GM21619 (cell line): ENCODE measurements around the gene ZNF20.
A peak's percentile ranks its signal among the peaks of the same experiment; 100 is the strongest.

Source experiments
- ATAC-seq: cut with Tn5 transposase; IDR thresholded peaks from one replicate; pipeline ENCODE4 v1.9.1; 2021; ENCODE audit not compliant: unreplicated experiment

ZNF20 gene

DNA sequence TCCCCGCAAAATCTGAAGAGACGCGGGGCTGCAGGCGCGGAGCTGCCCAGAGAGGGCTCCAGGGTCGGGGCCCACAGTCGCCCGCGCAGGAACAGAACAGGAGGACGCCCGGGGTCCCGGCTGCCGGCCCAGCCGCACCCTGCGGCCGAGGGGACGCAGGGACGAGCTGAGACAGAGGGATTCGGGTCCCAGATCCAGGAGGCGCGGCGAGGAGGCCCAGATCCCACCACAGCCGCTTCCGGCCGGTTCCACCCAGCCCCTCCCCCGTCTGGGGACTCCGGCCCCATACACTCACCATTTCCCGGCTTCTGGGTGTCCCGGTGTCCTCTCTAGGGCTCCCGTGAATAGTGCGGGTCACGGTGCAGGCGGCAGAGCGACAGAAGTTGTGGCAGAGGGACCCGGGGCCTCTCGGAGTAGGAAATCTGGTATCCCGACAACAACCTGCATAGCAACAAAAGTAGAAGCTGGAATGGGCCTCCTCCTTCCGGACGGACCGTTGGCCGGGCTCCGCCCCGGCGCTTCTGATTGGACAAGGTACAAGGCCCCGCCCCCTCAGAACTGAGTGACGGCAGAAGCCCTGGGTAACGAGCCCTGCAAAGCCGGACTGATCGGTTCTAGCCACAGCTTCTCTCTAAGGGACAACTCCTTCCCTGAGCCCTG lies at the start of gene ZNF20:
Gene ZNF20, minus strand, starts transcription at position 466 of the 660 bp plus-strand sequence. Its CDS starts 168 bp downstream, at position 298.
- peak; percentile 82 for ATAC-seq

DNA sequence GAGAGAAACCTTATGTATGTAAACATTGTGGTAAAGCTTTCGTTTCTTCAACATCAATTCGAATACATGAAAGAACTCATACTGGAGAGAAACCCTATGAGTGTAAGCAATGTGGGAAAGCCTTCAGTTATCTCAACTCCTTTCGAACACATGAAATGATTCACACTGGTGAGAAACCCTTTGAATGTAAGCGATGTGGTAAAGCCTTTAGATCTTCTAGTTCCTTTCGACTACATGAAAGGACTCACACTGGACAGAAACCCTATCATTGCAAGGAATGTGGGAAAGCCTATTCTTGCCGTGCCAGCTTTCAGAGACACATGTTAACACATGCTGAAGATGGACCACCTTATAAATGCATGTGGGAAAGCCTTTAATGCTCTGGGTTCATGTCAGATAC lies 47.5 kb upstream of the ZNF20 start:
- ATAC-seq = no peak

DNA sequence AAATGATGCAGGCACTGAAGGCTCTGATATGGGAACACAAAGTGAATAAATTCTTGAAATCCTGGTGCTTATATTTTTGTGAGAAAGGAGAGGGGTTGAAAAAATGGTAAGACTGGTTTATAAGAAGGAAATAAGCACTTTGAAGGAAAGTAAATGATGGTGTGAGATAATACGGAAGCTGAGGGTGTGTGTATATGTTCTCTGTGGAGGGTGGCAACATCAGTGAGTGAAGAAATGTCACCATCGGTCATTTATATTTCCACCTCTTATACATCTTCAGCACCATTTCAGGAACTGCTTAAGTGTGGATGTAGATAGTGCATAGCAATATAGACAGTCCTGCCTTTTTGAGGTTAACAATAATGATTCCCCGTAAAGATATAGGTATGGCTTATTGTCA lies 40.2 kb upstream of the ZNF20 start:
- ATAC-seq = no peak

DNA sequence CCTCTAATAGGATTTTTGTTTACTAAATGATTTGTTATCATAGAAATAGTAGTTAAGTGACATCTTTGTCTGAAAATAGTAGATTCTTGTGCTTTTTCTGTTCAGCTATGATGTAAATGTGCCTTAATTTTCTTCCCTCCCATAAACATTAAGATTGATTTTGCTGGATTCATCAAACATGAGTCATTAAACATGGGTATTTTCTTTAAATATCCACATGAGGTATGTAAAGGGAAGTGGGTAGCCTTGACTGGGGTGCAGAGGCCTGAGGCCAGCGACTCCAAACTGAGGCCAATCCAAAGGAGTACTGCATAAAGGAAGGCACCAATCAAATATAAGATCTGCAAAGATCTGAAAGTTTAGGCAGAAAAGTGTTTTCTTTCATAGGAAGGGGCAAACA lies 26.5 kb upstream of the ZNF20 start:
- no peak for ATAC-seq

DNA sequence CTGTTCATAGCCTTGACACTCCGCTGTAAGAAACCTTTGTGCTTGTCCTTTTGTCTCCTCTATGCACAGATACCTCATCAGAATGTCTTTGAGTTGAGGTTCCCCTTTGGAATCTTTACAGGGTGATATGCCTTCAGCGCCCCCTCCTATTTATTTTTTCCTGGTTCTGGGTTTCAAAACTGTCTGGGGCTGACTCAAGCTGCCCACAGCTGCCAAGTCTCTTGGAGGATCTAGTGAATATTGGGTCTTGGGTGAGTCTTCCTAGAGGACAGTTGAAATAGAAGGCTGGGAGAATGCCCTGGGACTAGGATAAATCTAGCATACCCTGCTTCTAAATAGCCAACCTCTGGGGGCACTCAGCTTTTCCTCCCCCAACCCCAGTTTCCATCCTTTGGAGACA lies 23.7 kb upstream of the ZNF20 start:
- ATAC-seq = no peak

DNA sequence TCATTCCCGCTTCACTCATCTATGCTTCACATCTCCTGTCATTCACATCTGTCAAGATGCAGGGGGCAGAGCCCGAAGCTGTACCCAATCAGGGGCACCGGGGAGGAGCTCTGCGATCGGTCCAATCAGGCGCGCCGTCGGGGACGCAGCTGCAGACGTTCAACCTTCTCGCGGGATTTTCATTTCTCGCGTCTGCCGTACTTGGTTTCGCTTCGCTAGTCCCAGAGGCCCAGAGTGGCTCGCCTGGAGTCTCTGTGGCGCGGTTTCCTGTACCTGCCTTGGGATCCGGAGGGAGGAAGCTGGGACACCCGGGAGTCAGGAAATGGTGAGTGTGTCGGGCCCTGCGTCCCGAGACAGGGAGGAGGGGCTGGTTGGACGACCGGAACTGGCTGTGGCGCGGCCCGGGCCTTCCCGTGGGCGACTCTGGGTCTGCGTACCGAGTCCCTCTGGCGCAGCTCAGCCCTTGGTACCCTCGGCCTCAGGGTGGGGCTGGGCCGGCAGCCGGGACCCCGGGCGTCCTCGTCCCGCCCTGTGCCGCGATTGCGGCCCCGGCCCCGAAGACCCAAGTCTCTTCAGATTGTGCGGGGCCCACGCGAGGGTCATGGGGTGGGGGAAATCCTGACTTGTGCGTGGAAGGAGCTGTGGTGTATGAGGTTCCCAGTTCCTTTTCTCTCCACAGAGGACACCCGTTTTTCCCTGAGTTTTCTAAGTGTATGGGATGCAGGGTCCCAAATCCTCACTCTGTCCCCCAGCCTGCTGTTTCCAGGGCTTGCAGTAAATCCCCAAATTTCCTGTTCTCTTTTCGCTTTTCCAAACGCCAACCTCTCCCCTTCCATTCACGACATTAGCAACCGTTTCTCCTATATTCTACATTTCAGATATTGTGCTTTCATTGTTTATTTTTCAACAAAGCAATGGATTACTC lies 23.0 kb upstream of the ZNF20 start, which contains the start of gene ZNF136:
Gene ZNF136, plus strand, starts transcription at position 215 of the 925 bp plus-strand sequence. Its CDS starts 108 bp downstream, at position 323.
- peak; percentile 94 for ATAC-seq

DNA sequence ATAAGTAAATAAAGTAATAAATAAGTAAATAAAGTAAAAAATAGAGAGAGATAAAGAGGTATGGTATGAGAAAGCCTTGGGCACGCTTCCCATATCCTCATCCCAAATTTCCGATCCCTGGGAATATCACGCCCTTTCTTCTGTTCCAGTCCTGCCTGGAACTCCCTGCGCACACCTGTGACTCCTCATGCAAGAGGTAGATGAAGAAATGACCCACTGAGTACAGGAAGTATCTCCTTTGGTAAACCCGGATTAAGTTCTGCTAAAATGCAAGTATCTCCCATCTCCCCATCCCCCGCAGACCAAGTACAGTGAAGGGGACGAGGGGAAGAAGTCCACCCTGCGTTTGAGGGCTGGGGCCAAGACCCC lies 22.3 kb upstream of the ZNF20 start:
- ATAC-seq = no peak

DNA sequence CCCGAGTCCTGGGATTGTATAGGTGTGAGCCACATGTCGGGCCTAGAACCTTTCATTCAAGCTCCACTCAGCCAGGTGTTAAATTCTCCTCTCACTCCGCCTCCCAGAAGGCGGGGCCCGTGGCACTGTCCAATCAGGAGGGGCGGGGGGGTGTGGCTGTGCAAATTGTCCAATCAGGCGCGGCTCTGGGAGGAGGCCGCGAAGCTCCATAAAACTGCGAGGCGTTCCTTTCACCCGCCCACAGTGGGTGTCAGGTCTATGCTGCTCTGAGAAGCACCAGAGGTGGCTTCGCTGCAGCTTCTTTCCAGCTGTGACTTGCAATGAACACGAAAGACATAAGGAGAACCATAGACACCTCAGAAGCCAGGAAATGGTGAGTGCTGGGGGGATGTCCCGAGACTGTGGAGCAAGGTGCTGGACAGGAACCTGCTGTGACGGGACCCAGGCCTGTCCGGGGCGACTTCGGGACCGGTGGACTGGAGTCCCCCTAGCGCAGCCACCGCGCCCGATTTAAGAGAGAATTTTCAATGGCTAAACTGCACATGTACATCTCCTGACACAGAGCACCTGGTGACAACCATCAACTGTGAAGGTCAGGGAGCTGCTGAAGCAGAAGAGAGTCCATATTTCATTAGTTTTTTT lies 19.7 kb upstream of the ZNF20 start:
- ATAC-seq = no peak

DNA sequence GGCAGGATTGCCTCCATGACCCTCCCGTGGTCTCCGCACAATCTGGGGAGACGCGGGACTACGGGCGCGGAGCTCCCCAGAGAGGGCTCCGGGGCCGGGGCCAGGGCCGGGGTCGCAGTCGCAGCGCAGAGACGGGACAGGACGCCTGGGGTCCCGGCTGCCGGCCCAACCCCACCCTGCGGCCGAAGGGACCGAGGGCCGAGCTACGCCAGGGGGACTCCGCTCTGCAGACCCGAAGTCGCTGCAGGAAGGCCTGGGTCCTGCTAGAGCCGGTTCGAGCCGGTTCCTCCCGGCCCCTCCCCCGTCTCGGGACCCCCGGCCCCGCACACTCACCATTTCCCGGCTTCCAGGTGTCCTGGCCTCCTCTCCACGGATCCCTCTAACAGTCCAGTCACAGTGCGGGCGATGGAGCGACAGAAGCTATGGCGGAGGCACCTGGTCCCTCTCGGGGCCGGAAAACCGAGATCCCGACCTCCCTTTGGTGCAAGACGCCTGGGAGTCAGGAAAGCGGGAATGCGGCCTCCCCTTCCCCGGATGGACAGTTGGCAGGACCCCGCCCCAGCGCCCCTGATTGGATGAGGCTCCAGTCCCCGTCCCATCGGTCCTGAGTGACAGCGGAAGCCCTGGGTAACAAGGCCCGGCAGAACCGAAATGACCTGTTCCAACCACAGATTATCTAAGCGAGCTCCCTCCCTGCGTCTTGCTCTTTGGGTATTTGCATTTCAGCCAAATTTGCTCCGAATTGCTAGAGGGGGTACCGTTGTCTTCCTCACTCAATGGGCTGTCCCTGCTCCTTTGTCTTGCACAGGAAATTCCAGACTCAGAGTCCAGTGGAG lies 16.3 kb upstream of the ZNF20 start, which contains the start of gene ZNF625:
Gene ZNF625, minus strand, starts transcription at position 512 of the 836 bp plus-strand sequence. Its CDS starts 176 bp downstream, at position 336.
- peak; percentile 78 for ATAC-seq

DNA sequence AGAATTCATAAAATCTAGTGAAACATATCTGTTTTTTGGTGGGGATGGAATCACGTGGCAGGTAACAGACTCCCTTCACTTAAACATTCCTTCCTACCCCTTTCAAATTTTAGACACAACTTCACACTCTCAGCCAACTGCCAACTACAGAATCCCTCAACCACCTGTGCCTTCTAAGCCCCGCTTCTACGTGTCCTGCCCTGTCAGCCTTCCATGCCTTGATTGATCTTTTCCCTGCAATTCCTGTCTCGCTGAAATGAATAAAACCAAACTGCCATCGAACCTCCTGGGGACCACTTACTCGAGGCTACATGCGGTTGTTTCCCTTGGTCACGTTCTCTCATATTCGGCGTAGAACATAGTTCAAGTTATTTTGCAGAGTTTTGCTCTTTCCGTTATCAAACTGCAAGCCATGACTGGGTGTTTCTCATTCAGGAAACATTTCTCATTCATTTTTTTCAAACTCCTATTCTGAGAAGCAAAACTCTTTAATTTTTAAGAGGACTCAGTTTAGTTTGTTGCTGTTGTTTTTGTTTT lies 15.2 kb upstream of the ZNF20 start:
- no peak for ATAC-seq

DNA sequence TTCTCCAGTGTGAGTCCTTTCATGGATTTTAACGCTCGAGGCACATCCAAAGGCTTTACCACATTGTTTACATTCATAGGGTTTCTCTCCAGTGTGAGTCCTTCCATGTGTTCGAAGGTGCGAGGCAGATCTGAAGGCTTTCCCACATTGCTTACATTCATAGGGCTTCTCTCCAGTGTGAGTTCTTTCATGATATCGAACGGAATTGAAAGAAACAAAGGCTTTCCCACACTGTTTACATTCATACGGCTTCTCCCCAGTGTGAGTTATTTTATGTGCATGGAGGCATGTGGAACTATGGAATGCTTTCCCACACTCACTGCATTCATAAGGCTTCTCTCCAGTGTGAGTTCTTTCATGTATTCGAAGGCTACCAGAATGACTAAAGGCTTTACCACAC lies 5.2 kb upstream of the ZNF20 start:
- ATAC-seq = no peak

DNA sequence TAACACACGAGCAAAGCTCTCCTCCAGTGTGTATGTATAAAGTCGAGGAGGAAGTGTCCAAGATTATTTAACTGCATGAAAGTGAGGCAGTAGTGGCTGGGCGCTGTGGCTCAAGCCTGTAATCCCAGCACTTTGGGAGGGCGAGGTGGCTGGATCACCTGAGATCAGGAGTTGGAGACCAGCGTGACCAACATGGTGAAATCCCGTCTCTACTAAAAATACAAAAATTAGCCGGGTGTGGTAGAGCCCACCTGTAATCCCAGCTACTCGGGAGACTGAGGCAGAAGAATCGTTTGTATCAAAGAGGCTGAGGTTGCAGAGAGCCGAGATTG lies 1.2 kb upstream of the ZNF20 start:
- no peak for ATAC-seq

DNA sequence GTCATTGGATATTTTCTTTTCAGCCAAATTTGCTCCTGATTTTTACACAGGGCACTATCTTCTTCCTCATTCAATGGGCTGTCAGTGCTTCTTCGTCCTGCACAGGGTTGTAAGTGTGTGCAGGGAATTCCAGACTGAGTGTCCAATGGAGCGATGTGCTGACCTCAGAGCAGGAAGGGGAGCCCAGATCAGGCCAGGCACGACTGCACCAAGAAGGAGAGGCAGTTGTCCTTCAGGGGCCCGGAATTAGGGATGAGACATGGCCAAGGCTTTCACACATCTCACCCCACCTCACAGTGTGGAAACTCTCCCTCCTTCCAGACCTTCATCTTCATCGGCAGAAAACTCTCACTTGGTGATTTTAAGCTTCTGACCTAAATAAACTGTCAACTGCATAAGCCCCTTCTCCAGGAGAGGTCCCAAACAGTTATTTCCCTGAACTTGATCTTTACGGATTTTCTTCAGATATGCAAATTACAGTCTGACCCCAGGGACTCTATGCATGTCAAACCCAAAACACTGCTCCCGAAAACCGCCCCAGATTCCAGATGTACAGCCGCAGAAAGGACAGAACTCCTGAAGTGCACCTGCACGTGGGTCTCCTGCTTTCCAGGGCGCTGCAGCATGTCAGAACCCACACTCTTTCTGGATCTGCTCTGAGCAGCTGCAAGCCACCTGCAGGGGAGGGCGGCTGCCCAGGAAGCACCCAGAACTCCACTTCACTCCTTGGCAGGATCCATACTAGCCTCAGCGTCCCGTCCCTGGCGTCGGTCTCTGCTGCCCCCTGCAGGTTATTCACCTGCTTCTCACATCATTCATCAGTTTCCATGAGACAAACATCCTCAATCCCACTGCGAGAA lies 625 bp upstream of the ZNF20 start:
- peak; percentile 46 for ATAC-seq

DNA sequence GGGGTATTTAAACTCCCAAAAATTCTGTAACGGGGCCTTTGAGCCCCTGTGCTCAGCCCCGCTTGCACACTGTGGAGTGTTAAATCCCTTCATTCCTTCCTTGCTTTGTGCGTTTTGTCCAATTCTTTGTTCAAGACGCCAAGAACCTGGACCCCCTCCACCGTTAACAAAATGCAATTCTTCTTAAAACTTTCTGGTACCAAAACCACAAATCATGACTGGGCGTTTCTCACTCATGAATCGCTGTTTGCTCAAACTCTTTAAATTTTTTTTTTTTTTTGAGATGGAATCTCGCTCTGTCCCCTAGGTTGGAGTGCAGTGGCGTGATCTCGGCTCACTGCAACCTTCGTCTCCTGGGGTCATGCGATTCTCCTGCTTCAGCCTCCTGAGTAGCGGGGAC lies 881 bp downstream of the ZNF20 start:
- no peak for ATAC-seq

DNA sequence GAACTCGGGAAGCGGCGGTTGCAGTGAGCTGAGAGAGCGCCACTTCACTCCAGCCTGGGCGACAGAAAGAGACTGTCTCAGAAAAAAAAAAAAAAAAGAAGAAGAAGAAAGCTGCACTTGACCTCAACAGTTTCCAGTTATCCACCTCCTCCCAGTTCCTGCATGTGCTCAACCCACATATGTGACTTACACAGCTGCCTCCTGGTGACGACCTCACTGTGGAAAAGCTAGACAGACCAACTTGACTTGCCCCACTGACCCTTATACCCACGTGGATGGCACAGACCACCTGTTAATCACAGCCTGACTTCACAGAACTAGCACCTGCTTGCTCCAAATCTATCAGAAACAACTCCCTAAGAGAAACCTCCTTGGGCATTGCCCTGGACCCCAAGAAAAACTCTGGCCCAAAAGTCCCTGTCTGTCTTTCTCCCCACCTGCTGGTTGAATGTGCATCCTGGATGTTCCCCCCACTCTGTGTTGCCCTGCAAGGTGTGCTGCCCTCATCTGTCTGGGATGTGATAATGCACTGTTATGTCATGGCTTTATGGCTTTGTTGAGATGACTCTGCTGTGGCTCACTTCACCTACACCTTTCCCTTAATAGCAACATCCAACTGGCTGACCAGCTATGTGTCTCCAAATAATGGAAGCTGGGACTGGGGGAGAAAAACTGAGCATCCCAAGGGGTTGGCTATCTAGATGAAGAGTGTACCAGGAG lies 2.8 kb downstream of the ZNF20 start:
- no peak for ATAC-seq

DNA sequence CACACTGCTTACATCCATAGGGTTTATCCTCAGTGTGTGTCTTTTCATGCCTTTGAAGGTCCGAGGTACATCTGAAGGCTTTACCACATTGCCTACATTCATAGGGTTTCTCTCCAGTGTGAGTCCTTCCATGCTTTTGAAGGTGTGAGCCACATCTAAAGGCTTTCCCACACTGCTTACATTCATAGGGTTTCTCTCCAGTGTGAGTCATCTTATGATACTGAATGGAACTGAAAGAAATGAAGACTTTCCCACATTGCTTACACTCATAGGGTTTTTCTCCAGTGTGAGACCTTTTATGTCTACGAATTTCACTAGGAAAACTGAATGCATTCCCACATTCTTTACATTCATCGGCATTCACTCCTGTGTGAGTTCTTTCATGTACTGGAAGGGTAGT lies 7.1 kb downstream of the ZNF20 start:
- no peak for ATAC-seq

DNA sequence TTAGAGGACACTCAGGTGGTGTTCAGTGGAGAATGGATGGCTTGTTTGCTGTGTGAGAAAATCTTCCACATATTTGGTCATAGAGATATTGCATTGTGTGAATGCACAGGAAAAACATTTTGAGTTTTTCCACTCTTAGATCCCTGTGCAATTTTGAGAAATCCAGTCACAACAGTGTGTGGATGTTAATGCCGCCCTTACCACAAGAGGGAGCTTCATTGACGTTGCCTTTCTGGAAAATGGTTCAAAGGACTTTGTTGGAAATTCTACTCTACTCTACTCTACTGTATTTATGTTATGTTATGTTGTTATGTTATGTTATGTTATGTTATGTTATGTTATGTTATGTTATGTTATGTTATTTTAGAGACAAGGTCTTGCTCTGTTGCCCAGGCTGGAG lies 13.4 kb downstream of the ZNF20 start:
- no peak for ATAC-seq

DNA sequence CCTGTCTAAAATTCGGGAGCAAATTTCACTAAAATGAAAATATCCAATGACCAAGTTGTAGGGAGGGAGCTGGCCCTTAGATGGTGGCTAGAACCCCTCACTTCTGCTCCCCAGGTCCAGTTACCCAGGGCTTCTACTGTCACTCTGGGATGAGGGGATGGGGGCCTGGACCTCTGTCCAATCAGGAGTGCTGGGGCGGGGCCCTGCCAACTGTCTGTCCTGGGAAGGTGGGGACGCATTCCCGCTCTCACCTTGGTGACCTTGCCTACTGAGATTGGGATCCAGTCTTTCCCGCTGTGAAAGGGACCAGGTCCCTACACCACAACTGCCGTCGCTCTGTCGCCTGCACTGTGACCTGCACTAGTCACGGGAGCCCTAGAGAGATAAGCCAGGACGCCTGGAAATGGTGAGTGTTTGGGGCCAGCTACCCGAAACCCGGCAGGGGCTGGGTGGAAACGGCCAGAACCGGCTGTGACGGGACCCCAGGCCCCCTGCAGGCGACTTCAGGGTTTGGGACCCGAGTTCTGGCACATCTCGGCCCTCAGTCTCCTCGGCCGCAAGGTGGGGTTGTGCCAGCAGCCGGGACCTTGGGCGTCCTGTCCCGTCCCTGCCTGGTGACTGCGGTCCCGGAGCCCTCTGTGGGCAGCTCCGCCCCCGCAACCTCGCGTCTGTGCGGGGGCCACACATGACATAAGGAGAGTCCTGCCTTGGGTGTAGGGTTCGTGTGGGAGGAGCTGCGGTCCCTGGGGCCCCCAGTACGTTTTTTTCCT lies 22.8 kb downstream of the ZNF20 start:
- ATAC-seq = no peak
